GM18867 (cell line): ENCODE measurements around the gene HERC4.
"Not testable (repeated sequence)": the region's sequence is repeated elsewhere in the genome, so short reads cannot be mapped to it uniquely, and the experiment has no call there.

Experiments used
- ATAC-seq: cut with Tn5 transposase; IDR thresholded peaks from one replicate; pipeline ENCODE4 v1.9.1; 2021; ENCODE audit warnings: mild to moderate bottlenecking, moderate library complexity; ENCODE audit not compliant: unreplicated experiment

HERC4 gene

DNA sequence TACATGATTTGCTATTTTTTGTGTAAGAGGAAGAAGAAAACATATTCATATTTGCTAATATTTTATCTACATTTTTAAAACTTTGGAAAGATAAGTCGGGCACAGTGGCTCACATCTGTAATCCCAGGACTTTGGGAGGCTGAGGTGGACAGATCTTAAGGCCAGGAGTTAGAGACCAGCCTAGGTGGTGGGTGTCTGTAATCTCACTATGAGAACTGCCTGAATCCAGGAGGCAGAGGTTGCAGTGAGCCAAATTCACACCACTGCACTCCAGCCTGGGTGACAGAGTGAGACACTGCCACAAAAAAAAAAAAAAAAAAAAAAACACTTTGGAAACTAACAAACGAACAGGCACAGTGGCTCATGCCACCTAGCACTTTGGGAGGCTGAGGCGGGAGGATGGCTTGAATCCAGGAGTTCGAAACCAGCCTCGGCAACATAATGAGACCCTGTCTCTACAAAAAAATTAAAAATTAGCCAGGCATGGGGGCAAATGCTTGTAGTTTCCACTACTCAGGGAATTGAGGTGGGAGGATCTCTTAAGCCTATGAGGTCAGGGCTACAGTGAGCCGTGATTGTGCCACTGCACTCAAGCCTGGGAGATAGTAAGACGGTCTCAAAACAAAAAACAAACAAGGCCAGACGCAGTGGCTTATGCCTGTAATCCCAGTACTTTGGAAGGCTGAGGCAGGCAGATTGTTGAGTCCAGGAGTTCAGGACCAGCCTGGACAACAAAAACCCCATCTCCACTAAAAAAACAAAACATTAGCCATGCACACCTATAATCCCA, 25.6 kb downstream of the HERC4 start:
- ATAC-seq: no peak

DNA sequence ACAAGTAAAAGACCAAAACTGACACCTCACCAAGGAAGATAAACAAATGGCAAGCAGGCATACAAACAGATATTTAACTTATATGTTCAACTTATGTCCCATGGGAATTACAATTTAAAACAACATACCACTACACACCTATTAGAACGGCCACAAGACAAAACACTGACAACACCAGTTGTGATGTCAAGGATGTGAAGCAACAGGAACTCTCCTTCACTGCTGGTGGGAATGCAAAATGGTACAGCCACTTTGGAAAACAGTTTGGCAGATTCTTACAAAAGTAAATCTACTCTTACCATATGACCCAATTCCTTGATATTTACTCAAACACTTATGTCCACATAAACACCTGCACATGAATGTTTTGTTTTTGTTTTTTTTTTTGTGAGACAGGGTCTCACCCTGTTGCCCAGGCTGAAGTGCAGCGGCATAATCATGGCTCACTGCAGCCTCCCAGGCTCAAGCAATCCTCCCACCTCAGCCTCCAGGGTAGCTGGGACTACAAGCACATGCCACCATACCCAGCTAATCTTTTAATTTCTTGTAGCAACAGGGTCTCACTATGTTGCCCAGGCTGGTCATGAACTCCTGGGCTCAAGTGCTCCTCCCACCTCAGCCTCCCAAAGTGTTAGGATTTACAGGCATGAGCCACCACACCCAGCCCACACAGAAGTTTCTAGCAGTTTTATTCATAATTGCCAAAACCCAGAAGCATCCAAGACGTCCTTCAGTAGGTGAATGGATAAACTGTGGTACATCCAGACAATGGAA, 27.3 kb downstream of the HERC4 start:
- ATAC-seq: peak; percentile 4

DNA sequence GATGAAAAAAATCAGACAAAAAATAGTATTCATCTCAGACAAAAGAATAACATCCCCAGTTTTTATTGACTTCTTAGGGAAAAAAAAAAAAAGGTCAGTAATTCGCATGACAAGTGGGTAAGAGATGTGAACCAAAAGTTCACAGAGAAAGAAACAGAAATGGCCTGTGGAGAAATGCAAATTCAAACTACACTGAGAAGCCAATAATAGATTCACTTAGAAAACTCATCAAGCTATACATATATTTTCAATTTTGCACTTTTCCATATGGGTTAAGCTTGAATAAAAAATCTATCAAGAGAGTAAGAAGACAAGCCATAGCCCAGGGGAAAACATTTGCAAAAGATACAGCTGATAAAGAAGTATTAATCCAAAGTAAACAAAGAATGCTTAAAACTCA, 28.0 kb downstream of the HERC4 start:
- peak; percentile 52 for ATAC-seq

DNA sequence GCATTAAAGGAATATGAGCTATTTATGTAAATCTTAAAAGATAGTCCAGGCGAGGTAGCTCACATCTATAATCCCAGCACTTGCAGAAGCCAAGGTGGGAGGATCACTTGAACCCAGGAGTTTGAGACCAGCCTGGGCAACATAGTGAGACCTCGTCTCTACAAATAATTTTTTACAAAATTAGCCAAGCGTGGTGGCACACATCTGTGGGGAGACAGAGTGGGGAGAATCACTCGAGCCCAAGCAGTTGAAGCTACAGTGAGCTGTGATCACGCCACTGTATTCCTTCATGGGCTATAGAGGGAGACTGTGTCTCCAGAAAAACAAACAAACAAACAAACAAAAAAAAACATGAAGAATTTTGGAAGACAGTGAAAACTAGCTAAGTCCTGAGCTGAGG, 28.4 kb downstream of the HERC4 start:
- peak; percentile 29 for ATAC-seq

DNA sequence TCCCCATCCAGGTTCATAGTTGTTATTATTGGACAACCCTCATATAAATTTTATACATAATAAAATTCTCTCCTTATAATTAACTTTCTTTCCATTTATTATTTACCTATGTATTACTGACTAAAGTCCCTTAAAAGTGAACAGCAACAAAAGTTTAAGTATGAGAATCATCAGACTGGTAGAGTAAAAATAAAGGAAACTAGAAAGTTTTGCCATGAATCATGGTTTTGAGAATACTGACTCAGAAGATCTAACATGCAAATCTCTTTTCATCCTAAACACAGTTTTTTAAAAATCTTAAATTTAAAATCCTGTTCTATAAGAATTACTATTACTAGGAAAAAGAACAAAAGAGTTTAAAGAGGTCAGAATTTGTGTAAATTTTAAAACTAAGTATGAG, 32.1 kb downstream of the HERC4 start:
- no peak for ATAC-seq

DNA sequence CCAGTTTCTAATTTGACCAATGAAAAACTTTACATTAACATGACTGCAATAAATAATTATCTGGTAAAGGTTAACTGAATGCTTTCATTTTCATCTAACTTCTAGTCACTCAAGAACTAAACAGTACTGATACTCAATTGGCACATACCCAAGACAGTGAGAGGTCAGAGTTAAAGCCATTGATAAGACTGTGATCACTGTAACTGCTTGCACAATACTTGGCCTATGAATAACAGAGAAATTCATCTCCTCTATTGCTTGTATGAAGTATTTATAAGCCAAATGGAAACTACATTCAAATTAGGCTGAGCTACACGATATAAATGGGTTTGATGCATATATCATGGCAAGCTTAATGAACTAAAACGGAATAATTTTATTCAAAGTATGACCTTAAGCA, 43.0 kb downstream of the HERC4 start:
- no peak for ATAC-seq

DNA sequence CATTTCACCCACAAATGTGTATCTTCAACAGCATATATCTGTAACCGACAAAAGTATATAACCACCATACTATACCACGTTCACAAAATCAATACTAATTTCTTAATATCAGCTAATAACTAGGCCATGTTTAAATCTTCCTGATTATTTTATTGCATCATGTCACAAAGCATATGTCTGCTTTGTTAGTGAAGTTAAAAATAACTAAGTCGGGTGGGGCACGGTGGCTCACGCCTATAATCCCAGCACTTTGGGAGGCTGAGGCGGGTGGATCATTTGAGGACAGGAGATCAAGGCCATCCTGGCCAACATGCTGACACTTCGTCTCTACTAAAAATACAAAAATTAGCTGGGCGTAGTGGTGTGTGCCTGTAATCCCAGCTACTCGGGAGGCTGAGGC, 47.7 kb downstream of the HERC4 start:
- ATAC-seq: no peak

DNA sequence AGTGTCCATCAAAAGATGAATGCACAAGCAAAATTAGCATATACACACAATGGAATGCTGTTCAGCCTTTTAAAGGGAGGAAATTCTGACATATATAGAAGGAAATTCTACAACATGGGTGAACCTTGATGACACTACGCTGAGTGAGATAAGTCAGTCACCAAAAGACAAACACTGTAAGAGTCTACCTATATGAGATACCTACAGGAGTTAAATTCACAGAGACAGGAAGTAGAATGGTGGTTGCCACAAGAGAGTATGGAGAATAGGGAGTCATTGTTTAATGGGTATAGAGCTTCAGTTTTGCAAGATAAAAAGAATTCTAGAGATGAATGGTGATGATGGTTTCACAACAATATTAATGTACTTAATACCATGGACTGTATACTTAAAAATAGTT, 51.8 kb downstream of the HERC4 start:
- ATAC-seq: no peak

DNA sequence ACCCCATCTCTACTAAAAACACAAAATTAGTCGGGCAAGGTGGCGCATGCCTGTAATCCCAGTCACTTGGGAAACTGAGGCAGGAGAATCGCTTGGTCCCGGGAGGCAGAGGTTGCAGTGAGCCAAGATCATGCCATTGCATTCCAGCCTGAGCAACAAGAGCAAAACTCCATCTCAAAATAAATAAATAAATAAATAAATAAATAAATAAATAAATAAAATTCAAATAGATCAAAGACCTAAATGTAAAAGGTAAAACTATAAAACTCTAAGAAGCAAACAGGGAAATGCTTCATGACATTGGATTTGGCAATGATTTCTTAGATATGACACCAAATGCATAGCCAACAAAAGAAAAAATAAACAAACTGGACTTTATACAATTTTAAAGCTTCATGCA, 52.8 kb downstream of the HERC4 start:
- ATAC-seq: not testable (repeated sequence)

DNA sequence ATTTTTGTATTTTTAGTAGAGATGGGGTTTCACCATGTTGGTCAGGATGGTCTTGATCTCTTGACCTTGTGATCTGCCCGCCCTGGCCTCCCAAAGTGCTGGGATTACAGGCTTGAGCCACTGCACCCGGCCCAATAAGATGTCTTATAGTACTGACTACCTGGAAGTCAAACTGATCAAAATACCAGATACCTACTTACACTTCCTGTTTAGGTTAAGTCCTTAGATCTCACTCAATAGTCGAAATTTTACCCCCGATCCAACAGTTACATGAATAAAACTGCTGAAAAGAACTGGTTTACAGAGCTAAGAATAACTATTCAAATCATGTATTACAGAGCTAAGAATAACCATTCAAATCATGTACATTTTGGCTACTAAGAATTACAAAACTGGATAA, 58.6 kb downstream of the HERC4 start:
- ATAC-seq: not testable (repeated sequence)

DNA sequence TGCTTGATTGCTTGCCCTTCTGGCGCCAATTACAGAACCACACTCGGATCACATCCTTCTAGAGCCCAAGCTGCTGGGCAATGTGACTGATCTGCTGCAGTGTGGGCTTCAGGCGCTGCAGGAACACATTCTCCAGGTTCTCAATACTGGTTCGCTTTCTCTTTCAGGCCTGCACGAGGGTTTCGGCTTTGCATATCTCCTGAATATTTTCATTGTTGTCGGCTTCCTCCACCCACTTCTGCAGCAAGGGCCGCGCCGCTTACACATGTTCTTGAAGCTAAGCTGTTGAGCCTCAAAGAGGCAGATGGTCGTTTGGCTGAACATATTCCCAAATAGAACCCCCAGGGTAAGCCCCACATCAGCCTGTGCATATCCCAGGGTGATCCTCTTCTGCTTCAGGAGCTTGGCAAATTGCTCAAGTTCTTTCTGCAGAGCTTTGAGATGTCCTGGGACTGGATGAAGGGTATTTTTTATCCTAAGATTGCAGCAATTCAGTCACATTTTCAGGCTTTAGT, 64.6 kb downstream of the HERC4 start:
- no peak for ATAC-seq

DNA sequence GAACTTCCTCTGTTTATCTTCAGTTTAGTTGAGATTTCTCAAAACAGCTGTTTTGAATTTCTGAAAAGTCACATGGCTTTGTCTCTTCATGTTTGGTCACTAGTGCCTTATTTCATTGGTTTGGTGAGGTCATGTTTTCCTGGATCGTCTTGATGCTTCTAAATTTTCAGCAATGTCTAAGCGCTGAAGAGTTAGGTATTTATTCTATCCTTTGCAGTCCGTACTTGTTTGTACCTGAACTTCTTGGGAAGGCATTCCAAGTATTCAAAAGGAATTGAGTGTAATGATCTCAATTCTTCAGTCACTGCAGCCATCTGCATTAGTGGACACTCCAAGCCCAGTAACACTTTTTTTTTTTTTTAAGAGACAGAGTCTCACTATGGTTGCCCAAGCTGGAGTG, 67.7 kb downstream of the HERC4 start:
- ATAC-seq: no peak

DNA sequence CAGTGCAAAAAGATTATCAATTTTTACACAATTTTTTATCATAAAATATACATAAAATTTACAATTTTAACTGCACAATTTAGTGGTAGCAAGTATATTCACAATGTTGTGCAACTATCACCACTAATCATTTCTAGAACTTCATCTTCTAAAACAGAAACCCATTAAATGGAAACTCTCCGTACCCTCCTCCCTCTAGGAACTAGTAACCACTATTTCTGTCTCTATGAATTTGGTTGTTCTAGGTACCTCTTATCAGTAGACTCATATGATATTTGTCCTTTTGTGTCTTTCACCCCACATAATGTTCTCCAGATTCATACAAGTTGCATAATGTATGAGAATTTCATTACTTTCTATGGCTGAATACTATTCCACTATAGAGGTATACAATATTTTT, 73.5 kb downstream of the HERC4 start:
- ATAC-seq: no peak

DNA sequence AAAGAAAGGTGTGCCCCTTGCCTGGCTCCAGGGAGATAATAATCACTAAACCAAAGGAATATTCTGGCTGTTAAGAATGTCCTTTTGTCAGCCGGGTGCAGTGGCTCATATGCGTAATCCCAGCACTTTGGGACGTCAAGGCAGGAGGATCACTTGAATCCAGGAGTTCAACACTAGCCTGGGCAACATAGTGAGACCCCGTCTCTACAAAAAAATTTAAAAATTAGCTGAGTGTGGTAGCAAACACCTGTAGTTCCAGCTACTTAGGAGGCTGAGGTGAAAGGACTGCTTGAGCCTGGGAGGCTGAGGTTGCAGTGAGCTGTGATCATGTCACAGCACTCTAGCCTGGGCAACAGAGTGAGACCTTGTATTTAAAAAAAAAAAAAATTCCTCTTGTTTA, 74.1 kb downstream of the HERC4 start:
- ATAC-seq: no peak

DNA sequence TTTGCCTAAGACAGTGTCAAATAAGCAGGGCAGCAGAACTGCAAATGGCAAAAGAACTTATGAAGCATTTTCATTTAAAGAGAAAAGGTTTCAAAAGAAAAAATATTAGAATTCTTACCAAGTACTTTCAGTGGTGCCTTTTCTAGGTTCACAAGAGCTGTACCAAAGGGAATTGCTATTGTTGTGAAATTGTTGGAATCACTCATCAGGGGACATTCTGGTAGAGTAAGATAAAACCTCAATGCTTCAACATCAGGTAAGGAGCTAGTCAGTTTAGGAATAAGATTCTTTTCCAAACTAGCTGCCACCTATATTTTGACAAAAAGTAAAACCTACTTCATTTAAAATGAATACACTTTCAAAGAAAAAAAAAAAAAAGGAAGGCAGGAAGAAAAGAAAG, 85.0 kb downstream of the HERC4 start:
- ATAC-seq: no peak

DNA sequence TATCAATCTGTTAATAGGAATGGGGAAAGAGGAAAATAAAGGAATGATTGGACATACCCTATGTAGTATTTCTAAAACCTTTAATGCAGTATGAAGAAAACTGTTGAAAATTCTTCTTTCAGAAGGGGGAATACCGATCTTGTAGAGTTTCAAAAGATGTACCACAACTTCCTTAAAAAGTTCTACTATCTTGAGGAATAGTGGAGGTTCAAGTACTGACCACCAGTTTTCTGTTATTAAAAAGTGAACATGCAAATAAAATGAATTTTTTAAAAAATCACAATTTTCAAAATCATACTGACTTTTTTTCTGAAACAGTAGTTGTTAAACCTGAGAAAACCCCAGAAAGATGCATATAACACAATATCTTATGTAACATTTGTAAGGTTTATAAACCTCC, 86.5 kb downstream of the HERC4 start:
- ATAC-seq: no peak

DNA sequence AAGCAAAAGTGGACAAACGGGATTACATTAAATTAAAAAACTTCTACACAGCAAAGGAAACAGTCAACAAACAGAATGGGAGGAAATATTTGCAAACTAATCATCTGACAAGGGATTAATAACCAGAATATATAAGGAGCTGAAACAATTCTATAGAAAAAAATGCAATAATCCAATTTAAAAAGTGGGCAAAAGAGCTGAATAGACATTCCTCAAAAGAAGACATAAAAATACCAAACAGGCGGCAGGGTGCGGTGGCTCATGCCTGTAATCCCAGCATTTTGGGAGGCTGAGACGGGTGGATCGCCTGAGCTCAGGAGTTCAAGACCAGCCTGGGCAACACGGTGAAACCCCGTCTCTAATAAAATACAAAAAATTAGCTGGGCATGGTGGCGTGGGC, 92.5 kb downstream of the HERC4 start:
- not testable (repeated sequence) for ATAC-seq

DNA sequence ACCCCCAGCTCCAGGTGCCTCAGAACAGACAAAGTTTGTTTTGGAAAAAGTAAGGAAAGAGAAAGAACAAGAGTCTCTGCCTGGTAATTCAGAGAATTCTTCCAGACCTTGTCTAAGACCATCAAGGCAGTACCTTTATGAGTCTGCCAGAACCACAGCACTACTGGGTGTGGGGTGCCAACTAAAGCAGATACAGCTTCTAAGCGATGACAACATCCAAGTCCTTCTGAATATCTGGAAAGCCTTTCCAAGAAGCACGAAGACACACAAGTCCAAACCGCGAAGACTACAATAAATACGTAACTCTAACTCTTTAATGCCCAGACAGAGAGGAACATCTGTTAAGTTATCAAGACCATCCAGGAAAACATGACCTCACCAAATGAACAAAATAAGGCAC, 96.3 kb downstream of the HERC4 start:
- ATAC-seq: no peak

DNA sequence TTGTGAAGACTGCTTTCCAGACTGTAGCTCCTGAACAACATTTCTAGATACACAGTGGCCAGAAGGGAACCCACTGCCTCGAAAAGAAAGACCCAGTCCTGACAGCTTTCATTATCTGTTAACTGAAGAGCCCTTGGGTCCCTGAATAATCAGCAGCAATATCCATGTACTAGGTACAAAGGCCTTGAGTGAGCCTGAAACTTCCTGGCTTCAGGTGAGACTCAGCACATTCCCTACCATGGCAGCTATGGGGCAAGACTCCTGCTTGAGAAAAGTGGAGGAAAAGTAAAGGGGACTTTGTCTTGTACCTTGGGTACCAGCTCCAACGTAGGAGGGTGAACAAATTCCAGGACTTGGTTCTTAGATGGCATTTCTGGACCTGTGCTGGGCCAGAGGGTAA, 97.8 kb downstream of the HERC4 start:
- no peak for ATAC-seq

DNA sequence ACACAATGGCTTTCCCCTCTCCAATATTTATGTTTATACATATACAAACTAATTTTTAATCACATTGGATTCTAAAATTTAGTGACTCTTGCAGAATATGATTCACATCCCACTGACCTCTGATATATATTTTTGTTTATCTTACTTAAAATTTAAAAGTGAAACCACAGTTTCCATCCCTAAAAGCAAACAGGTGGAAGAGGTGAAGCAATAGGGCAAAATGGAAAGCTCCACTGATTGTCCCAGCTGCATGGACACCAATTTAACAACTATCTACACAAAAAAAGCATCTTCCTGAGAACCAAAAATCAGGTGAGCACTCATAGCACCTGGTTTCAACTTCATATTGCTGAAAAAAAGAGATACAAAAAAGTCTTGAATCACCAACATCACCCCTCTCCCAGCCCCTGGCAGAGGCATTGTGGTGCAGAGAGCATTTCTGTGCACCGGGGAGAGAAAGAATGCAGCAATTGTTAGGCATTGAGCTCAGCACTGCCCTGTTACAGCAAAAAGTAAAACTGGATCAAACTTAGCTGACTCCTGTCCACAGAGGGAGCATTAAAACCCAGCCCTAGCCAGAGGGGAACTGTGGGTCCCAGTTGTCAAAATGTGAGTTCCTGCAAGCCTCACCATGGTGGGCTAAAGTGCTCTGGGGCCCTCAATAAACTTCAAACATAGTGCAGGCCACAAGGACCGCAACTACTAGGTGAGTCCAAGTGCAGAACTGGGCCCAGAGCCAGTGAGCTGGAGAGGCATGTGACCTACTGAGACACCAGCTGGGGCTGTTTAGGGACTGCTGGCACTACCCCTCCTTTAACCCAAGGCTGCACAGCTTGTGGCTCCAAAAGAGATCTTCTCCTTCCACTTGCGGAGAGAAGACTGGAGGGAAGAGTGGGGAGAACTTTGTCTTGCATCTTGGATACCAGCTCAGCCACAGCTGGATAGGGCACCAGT, 98.5 kb downstream of the HERC4 start:
- ATAC-seq: no peak

DNA sequence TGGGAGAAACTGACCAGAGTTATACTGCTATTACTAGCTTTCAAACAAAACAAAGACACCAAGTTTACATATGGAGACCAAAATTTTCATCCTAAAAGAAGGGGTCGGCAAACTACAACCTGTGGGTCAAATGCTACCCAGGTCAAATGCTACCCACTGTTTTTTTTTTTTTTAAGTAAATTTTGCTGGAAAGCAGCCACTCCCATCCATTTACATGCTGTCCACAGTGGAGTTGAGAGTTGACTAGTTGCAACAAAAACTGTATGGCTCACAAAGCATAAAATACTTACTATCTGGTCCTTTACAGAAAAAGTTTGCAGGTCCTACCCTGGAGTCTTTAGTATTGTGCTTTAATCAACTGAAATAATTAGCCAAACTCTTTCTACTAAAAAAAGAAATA, 99.2 kb downstream of the HERC4 start:
- ATAC-seq: no peak
